Stimulated activated CD4-positive, alpha-beta T cell treated with anti-CD3 and anti-CD28 coated beads, Interleukin-4, amount 100 ng/mL, for 4 hours (primary cell): ENCODE data around the gene DPM3.
"Not testable (repeated sequence)": the region's sequence is repeated elsewhere in the genome, so short reads cannot be mapped to it uniquely, and the experiment has no call there.

Source experiments
- DNase-seq, 2 experiments: peaks; one replicate each; pipeline ENCODE4 v3.0.0-alpha.2; 2020

DPM3 gene

DNA sequence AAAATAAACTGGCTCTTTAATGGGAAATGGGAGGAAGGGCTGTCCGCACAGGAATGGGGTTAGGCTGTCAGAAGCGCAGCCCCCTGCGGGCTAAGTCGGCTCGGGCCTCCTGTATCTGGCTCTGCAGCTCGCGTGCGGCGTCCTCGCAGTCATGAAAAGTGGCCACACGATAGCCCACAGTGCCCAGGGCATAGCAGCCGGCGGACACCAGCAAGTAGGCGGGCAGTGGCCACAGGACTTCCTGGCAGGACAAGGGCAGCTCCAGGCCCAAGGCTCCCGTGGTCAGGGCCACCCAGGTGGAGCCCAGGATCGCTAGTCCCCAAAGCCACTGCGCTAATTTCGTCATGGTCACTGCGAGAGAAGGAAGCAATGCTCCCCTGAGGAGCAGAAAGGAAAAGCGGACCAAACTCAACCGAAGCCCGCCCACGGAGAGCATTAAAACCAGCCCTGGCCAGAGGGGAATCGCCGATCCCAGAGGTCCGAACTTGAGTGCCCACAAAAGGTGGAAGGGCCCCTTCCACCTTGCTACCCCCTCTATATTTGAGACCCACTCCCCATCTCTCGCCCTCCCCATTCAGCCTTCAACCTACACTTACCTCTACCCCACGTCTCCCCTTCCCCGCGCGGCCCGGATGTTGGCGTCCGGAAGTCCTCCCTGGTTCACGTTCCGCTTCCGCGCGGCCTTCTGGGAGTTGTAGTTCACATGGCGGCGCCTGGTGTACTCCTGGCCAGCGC lies at the start of gene DPM3:
DPM3 (minus strand) TSS at position 637 of the 735 bp plus-strand sequence; CDS start at position 346, 291 bp downstream.
- DNase-seq, result peak; percentile 88 to 89

DNA sequence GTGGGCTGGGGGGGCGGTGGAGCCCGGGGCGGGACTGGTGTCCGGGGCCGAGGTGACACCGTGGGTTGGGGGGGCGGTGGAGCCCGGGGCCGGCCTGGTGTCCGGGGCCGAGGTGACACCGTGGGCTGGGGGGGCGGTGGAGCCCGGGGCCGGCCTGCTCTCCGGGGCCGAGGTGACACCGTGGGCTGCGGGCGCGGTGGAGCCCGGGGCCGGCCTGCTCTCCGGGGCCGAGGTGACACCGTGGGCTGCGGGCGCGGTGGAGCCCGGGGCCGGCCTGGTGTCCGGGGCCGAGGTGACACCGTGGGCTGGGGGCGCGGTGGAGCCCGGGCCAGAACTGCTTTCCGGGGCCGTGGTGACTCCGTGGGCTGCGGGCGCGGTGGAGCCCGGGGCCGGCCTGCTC lies 49.6 kb upstream of the DPM3 start:
- not testable (repeated sequence) for DNase-seq

DNA sequence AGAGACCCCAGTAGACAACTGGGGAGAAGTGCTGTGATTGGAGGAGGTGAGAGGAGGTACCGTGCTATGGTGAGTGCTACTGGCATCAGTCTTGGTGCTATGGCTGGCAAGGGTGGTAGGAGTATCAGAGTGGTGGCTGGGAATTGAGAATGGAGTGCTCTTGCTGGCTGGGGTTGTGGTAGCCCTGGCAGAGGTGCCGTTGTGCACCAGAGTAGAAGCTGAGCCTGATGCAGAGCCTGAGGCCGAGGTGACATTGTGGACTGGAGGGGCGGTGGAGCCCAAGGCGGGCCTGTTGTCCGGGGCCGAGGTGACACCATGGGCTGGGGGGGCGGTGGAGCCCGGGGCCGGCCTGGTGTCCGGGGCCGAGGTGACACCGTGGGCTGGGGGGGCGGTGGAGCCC lies 47.9 kb upstream of the DPM3 start:
- DNase-seq, result no peak

DNA sequence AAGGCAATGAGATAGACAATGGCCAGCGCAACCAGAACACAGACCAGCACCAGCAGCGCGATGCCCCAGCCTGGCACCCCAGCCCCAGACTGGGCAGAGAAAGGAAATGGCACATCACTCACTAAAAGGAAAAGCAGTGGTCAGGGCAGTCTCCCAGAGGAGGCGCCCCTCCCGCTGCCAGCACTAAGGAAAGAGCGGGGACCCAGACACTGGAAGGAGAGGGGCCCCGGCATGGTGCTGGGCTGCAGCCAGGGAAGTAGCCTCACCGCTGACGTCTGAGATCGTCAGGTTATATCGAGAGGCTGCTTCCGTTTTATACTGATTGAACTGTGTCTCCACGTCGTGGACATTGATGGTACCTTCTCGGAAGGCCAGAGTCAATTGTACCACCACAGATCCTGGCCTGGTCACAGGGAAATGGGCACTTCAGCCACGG lies 47.1 kb upstream of the DPM3 start:
- DNase-seq, result no peak

DNA sequence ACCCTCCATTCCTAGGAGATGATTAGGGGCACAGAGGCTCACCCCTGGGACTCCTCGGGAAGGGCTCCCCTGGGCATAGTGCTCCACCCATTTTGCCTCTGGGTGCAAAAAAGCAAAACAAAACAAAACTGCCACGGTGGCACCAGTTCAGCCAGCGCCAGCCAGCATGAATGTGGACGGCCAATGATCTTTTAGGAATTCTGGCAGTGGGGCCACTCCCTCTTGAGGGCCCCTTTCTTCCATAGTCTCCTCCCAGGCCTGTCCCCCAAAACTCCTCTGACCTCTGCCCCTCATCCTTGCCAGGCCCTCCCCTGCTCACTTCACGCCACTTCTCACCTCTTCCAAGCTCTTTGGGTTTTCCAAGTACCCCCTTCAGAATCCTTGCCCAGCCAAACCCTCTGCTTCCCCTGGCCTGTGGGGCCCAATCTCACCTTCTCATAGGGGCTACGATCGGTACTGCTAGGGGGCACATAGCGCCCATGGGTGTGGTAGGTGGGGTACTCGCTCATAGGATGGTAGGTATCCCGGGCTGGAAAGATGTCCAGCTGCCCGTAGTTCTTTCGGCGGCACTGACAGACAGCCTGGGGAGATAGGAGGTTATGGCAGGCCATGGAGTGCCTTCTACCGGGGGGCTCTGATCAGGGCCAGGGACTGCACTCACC lies 46.6 kb upstream of the DPM3 start:
- no peak for DNase-seq

DNA sequence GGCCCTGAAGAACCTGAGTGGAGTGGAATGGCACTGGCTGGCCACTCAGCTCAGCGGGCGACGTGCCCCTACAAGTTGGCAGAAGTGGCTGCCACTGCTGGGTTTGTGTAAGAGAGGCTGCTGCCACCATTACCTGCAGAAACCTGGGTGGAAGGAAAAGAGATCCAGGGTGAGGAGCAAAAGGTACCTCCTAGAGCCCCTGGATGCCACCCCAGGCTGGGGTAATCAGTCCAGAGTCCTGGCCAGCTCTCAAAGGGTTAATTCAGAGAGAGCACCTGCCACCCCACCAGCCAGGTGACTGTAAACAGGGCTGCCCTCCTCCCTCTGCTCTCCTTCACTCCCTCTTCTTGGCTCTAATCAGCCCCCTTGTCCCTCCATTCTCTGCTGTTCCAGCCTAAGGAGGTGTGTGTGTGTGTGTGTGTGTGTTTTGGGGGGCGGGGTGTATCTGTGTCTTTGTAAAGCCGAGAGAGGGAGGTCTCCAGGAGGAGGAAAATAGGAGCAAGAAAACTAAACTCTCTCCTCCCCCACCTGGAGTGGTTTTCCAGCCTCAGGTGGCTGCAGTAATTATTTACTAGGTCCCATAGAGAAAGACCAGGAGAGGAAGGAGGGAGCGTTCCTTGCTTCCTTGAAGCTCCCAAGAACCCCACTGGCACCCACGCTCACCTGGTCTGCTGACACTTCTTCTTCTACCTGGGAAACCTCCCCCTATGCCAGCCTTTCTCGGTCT lies 45.9 kb upstream of the DPM3 start:
- no peak for DNase-seq

DNA sequence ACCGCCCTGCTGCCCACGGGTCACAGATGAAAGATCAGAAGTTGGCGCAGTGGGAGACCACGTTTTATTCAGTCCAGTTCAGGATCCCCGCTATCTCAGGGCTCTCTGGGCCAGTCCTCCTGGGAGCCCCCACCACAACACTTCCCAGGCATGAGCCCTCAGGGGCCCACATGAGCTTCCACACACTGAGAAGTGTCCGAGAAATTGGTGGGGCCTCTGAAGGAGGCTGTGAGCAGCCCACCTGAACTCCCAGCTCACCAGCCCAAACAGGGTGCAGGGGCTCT lies 45.4 kb upstream of the DPM3 start:
- no peak for DNase-seq

GRCh38 chr1:155184835-155185782 lies 44.8 kb upstream of the DPM3 start:
- DNase-seq, result no peak

DNA sequence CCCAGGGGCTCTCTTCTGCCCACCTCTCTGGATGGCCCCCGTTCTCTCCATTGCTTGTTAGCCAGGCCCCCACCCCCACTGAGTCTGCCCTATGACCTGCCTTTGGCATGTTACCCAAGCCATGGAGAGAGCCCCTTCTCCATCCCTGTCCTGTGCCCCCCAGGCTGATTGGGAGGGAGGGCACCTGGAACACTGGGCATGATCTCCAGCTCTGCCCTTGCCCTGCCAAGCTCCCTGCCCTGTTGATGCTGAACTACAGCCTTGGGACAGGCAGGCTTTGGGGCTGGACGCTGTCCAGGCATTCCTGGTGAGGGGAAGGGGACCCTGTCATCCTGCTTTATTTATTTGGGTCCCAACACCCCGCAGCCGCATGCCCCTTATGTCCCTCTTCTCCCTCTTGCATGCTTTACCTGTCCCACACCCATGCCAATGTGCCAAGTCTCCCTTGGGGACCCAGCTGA lies 44.0 kb upstream of the DPM3 start:
- DNase-seq, result no peak

GRCh38 chr1:155183775-155184221 lies 43.5 kb upstream of the DPM3 start:
- DNase-seq, result no peak

GRCh38 chr1:155182052-155182550 lies 41.8 kb upstream of the DPM3 start:
- DNase-seq, result no peak

DNA sequence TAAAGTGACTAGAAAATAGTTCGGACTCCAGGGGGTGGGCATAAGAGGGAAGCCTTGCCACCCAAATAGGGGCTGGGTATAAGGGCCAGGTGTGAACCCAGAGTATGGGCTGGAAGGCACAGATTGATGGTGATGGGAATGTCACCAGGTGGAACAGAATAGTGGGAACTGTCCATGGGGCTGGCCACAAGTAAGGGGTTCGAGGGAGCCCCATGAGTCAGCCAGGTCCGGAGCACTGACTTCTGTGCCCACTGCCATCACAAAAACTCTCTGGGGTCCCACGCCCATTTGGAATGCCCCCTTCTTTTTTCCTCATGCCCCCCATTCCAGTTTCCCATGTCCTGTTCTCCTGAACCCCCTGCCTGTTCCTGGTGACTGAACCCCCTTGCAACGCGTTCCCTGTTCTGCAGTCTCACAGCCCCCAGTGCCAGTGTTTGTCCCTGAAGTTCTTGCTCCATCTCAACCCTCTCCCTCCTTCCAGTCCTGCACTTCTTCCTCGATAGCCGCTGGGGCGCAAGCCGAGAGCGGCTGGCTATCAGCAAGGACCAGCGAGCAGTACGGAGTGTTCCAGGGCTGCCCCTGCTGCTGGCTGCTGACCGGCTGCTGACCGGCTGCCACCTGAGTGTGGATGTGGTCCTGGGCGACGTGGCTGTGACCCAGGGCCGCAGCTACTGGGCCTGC lies 41.2 kb upstream of the DPM3 start:
- DNase-seq, result no peak

DNA sequence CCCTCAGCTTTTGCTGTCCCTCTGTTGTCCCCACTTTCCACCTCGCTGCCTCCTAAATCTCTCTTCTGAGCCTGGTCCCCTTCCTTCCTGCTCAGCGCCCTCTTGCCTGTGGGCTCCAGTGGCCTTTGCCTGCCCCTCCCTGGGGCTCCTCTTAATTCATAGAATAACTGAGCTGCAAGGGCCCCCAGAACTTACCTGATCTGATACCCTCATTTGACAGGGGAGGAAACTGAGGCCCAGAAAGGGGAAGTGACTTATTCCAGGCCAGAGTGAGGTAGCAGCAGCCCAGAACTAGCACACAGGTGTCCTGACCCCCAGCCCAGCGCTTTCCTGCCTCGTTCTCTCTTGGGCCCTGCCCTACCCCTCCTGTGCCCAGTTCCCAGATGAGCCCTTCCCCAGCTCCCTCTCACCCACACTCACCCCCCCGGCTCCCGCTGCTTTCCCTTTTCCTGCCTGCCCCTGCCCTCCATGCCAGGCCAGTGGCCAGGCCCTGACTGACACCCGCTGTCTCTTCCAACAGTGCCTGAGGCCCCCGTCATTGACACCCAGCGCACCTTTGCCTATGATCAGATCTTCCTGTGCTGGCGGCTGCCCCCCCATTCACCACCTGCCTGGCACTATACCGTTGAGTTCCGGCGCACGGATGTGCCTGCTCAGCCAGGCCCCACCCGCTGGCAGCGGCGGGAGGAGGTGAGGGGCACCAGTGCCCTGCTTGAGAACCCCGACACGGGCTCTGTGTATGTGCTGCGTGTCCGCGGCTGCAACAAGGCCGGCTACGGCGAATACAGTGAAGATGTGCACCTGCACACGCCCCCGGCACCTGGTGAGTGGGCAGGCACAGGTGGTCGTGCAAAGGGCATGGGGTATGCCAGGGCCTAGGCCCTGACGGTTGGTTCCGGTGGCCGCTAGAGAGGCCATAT lies 39.0 kb upstream of the DPM3 start:
- no peak for DNase-seq

GRCh38 chr1:155178441-155179111 lies 38.2 kb upstream of the DPM3 start:
- DNase-seq, result no peak

GRCh38 chr1:155177918-155178281 lies 37.6 kb upstream of the DPM3 start:
- DNase-seq, result no peak

DNA sequence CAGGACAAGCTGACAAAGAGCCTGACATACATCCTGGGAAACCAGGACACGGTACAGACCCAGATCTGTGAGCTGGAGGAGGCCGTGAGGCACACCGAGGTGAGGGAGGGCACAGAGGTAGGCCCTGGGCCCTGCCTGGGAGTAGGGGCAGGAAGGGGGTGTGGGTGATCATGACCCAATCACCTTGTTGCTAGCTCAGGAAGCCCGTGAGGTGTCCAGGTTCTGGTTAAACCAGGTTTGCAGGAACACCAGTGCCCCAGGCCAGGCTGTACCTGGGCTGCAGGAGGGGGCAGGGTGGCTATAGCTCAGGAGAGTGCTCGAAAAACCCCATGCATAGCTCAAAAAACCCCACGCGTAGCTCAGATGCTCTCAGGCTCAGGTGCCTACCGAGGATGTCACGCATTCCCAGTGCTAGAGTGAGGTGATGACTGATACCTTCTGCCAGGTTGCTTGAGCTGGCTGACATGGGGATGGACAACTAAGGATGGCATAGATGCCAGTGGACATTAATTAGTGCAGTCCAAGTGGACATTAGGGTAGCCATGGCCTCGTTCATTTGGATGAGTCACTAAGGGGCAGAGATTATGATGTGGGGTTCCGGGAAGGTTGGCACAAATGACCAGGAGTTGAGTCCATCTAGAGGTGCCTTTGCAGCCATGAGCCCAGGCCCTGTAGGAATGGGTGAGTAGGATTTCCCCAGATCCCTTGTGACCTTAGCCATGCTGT lies 37.0 kb upstream of the DPM3 start:
- DNase-seq, result no peak

DNA sequence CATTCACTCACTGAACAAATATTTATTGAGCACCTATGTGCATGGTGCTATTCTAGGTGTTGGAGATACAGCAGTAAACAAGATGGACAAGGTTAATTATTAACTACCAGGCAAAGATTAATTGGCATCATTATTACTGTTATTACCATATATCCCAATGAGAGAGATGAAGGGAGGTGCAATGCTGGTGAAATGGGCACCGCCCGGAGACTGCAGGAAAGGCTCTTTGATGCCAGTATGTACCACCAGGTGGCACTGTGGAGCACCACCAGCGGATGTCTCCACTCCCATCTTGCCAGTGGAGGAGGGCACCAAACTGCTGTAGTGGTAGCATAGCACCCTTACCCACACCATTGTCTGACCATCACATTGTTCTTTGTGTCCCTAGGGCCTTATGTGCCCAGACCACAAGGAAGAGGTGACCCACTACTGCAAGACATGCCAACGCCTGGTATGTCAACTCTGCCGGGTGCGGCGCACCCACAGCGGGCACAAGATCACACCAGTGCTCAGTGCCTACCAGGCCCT lies 36.3 kb upstream of the DPM3 start:
- peak; percentile 76 to 85 for DNase-seq

GRCh38 chr1:155175927-155176371 lies 35.6 kb upstream of the DPM3 start:
- no peak for DNase-seq

GRCh38 chr1:155175281-155175926 lies 35.1 kb upstream of the DPM3 start:
- DNase-seq, result no peak
